Activated CD4-positive, alpha-beta T cell treated with anti-CD3 and anti-CD28 coated beads for 24 hours (primary cell): ENCODE measurements around the gene ZSCAN29.
"Not testable (repeated sequence)": the region's sequence is repeated elsewhere in the genome, so short reads cannot be mapped to it uniquely, and the experiment has no call there.

Experiments
- DNase-seq, 2 donors: peaks; one replicate each; pipeline ENCODE4 v3.0.0-alpha.2; 2020; ENCODE audit warnings: low read depth in 2 of 2

The ZSCAN29 gene

DNA sequence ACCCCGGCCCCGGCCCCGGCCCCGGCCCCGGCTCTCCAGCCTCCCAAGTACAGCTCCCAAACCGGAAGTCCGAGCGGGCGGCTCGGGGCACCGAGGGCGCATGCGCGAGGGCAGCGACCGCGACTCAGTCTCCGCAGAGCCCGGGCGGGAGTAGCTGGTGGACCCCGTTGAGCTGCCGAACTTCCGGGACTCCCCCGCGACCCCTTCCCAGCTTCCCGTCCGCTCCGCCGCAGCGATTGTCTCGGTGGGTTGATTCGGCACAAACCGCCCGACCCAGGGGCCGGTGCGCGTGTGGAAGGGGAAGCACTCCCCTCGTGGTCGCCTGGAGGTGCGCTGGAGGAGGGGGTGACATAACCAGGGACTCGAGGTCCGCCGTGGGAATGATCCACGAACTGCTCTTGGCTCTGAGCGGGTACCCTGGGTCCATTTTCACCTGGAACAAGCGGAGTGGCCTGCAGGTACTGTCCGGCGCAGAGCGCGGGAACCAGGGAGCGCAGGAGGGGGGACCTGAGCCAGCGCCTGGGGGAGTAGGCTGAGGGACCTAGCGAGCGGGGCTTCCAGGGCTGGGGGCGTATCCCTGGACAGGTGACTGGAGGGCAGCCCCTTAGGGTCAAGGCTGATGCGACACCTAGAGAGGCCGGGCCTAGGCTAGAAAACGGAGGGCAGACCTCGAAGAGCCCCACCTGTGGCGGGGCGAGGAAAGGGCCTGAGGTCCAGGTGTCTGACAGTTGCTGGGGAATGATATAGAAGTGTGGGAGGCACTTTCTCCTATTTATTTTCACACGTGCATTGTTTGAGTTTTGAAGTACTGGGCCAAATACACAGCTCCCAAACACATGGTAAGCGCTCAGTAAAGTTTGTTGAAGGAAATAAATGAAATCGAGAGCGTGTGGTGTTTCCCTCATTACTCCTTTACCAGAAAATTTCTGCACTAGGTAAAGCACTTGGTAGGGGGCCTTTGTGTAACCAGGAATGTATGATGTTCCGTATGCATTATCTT, at the start of gene ZSCAN29, which contains the start of gene TUBGCP4:
Gene ZSCAN29 (minus strand): TSS at position 69 of the 1,000 bp plus-strand sequence. CDS start 1,130 bp downstream, outside the sequence.
Gene TUBGCP4 (plus strand): TSS at position 127 of the 1,000 bp plus-strand sequence. CDS start 254 bp downstream, at position 381.
- DNase-seq, result peak; percentile 64 to 69

DNA sequence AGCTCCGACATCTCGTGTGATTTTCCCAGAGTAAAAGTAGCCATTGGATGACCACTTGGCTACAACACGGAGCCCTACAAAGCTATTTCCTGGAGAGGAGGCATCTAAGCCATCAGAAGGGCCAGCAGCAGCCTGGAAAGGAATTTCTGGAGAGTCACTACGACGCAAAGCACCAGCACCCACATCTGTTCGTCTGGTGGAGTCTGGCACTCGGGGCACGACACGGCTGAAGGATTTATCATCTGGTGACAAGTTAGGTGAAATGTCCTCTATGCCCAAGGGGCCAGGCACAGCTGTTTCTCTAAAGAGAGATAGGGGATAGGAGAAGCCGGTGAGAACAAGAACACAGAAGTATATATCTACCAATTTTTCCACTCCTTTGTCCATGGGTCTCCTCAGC, 49.6 kb upstream of the ZSCAN29 start:
- no peak for DNase-seq

- DNase-seq, result no peak
Measured at GRCh38 chr15:43414196-43414595, 43.4 kb upstream of the ZSCAN29 start.

- no peak for DNase-seq
Measured at GRCh38 chr15:43412096-43412495, 41.3 kb upstream of the ZSCAN29 start.

DNA sequence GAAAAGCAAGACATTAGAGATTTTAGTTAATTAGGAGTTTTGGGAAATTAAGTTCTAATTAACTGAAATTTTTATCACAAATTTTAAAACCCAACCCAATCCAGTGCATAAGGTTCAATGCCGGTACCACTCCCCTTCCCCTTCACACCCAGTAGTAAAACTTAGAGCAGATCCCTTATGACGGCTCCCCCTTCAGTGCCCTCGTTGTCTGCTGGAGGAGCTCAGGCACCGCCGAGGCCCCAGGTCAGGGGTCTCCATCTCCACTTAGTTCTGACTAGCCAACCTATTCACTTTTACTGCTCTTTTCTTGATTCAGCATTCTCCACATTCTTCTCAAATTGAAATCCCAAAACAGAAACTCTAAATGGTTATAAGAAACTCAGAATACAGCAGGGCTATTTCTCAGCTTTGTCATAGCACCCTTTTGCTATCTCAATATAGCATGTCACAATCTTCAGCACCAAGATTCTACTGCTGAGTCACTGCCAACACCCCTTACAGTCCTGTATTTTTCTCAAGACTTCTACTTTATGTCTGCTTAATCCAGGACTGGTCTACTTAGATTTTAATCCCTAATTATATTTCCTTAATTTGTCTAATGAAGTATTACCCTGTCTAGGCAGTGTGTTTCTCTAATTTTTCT, 39.9 kb upstream of the ZSCAN29 start:
- DNase-seq, result no peak

GRCh38 chr15:43408789-43409188, 37.9 kb upstream of the ZSCAN29 start:
- no peak for DNase-seq

DNA sequence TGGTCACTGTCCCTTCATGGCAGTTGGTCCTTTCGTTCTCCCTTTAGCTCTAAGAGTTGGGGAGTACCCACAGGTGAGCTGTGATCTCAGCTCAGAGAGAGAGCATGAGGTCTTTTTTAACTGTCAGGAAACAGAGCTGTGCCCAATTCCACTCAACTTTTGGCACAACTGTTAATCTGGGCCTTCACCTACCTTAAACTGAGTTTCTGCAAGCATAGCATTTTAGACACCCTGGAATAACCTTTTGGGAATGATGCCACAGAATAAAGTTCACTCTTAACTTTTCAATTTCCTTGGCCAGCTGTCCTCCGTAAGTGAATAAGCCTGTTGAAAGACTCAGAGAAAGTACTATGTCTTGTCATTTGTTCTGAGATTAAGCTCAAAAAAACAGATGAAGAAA, 36.0 kb upstream of the ZSCAN29 start:
- no peak for DNase-seq

DNA sequence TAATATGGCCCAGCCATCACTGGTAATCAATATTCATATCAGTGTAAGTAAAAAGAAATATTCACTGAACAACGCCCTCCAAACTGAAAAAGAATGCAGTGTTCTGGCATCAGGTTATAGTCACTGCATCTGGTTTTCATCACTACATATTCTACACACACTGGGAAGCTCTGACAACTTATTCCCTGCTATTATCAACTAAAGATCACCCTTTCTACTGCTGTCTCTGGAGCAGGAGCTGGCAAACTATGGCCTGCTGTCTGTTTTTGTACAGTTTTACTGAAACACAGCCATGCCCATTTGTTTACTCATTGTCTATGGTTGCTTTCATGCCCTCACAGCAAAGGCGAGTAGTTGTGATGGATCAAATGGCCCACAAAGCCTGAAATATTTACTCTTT, 35.3 kb upstream of the ZSCAN29 start:
- no peak for DNase-seq

DNA sequence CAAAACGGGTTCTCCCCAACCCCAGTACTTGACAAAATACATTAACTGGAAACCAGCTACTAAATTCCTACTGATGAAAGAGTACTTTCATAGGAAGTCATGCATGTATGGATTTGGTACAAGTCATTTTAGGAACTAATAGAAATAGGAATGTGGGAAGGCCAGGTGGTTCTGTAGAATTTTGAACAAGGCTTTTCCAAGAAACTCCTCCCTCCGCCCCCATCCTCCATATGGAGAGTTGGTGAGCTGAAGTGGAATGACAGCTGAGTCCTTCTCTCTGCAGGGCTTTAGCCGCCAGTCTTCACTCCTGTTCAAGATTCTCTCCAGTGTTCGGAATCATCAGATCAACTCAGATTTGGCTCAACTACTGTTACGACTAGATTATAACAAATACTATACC, 33.3 kb upstream of the ZSCAN29 start:
- no peak for DNase-seq

DNA sequence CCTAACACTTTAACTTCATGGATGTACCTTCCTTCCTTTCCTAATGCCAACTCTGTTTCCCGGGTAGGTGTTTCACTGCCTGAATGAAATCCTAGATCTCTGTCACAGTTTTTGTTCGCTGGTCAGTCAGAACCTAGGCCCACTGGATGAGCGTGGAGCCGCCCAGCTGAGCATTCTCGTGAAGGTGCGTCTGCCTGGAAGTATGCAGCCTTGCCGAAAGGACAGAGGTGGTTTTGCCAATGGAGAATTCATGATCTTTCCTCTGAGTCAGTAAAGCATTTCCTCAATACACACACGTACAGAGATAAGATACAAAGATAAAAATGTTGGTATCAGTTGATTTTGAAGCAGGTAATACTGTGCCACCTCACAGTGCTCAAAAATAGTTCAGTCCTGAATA, 32.8 kb upstream of the ZSCAN29 start:
- no peak for DNase-seq

- DNase-seq, result no peak
Measured at GRCh38 chr15:43402255-43402654, 31.4 kb upstream of the ZSCAN29 start.

GRCh38 chr15:43393592-43393991, 22.7 kb upstream of the ZSCAN29 start:
- not testable (repeated sequence) for DNase-seq

GRCh38 chr15:43390723-43391122, 19.9 kb upstream of the ZSCAN29 start:
- DNase-seq, result no peak

DNA sequence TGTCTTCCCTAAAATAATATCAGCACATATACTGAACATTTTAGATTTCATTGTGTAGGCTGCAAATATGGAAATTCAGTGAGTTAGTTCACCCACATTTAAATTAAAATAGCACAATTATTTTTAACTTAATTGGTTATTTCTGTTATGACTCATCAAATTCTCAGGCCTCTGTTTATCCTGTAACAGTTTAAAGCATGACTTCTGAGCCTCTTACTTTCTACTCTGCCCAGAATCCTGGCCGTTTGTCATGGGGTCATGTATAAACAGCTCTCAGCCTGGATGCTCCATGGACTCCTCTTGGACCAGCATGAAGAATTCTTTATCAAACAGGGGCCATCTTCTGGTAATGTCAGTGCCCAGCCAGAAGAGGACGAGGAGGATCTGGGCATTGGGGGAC, 12.2 kb upstream of the ZSCAN29 start:
- no peak for DNase-seq

DNA sequence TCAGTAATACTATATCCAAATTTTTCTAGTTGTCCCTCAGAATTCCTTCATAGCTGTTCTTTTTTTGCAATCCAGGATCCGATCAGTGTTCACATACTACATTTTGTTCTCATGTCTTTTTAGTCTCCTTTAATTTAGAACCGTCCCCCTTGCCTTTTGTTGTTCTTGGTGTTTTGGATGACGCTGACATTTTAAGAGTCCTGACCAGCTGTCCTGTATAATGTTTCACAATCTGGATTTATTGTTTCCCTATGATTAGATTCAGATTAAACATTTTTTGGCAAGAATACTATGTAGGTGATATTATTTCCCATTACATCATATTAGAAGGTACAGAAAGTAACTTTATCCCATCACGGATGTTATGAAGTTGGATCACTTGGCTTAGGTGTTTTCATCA, 11.5 kb upstream of the ZSCAN29 start:
- no peak for DNase-seq

DNA sequence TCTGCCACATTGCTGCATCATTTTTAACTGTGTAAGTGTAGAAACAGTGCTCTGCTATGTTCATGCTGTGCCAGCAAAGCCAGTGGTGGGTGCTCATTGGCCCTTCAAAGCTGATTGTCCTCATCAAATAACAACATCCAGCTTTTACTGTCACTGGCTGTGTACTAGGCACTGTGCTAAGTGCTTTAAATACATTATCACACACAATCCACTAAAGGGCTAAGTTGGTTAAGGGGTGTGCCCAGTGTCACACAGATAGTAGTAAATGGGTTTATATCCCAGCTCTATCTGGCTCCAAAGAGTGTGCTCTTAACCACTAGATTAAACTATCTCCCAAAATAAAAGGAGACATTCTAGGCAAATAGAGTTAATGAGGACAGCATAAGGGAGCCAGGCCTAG, 7.8 kb upstream of the ZSCAN29 start:
- DNase-seq, result no peak

GRCh38 chr15:43376017-43376705, 5.3 kb upstream of the ZSCAN29 start:
- peak in 1 of 2 donors; percentile 4 for DNase-seq

GRCh38 chr15:43370310-43370974, 401 bp downstream of the ZSCAN29 start:
- no peak for DNase-seq

DNA sequence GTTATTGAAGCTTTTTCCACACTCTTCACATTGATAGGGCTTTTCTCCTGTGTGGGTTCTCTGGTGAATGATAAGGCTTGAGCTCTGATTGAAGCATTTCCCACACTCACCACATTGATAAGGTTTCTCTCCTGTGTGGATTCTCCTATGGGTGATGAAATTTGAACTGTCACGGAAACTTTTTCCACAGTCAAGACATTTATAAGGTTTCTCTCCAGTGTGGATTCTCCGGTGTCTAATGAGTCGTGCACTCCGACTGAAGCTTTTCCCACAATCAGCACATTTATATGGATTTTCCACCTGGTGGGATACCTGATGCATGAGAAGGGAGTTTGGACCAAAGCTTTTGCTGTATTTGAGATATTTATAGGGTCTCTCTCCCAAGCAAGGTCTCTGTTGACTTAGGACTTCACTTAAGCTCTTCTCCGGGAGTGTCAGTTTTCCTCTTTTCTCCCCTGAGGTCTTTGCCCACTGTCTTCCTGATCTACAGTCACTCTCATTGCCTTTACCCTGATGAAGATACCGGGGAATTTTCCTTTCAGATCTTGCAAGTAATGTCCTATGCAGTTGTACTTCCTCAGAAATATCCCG, 9.4 kb downstream of the ZSCAN29 start:
- no peak for DNase-seq

- DNase-seq, result no peak
Measured at GRCh38 chr15:43360821-43361220, 10.0 kb downstream of the ZSCAN29 start.

DNA sequence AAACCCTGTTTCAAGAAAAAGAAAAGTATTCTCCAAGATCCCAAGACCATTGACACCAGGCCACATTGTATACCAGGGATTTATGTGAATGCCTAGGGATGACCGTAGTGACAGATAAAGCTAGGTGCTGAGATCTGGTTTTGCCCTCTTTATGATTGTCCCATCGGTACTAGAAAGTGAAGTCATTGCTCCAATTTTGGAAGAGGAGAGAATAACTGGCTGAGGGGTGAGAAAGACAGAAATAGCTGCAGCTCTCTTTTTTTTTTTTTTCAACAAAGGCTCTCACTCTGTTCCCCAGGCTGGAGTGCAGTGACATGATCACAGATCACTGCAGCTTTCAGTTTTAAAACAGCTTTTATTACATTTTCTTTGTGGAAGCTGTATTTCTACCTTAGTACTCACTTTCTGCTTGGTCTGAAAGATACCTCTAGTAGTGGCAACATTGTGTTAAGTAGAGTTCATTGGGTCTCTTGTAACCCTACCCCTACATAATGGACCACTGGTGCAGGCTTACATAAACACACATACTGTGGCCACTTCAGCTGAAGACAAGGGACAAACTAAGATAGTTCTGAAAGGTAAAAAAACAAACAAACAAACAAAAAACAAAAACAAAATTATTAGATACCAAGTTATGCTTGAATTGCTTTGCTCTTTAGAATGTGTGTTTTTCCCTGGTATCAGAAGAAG, 18.0 kb downstream of the ZSCAN29 start:
- DNase-seq, result no peak
